H1 (cell line): ENCODE measurements around the gene FRG2. TPM values are rescaled to one million over a fixed set of nuclear protein-coding genes. Genes with fewer than 3 reads are reported as not detected.

ENCODE experiments used
- CTCF ChIA-PET: fragments of 300-600 bp; sonication (Branson Sonifier 250); formaldehyde crosslinking; loops from one replicate; lab custom pipeline; 2021; ENCODE audit not compliant: partially characterized antibody; lab: Charles Lee
- POLR2A ChIA-PET: fragments of 300-600 bp; sonication (Branson Sonifier 250); formaldehyde crosslinking; loops from one replicate; lab custom pipeline; 2021; ENCODE audit warnings: inconsistent platforms; ENCODE audit not compliant: partially characterized antibody; lab: Charles Lee
- DNase-seq, 2 experiments: peaks; one replicate each; pipeline versions ENCODE4 v3.0.0 to v3.0.0-alpha.2; 2010 to 2022; ENCODE audit warnings: low spot score in 2 of 2, low read depth in 1 of 2, mixed read lengths in 1 of 2
- FAIRE-seq: peaks from 2 replicates; lab custom pipeline; 2011; peaks lifted over from hg19 to GRCh38; lab: Jason Lieb, UNC
- H2AFZ ChIP-seq: 2 replicates; pipeline ENCODE4 v1.8.1; 2012; ENCODE audit warnings: low read length, inconsistent platforms
- H2AK5ac ChIP-seq: 2 replicates; pipeline ENCODE4 v1.6.1; 2013; ENCODE audit warnings: low read depth, low read length
- H2BK120ac ChIP-seq: replicated peaks from 2 replicates; pipeline ENCODE3; 2013; ENCODE audit warnings: low read depth, low read length, inconsistent platforms
- H2BK12ac ChIP-seq: 2 replicates; pipeline ENCODE4 v1.6.1; 2013; ENCODE audit warnings: low read depth, low read length
- H2BK15ac ChIP-seq: 2 replicates; pipeline ENCODE4 v1.6.1; 2013; ENCODE audit warnings: low read length
- H2BK20ac ChIP-seq: 2 replicates; pipeline ENCODE4 v1.6.1; 2013; ENCODE audit warnings: low read length
- H2BK5ac ChIP-seq: 2 replicates; pipeline ENCODE4 v1.6.1; 2013; ENCODE audit warnings: low read depth, low read length
- H3K14ac ChIP-seq: 2 replicates; pipeline ENCODE4 v1.6.1; 2013; ENCODE audit warnings: inconsistent platforms; ENCODE audit not compliant: insufficient read length
- H3K18ac ChIP-seq: 2 replicates; pipeline ENCODE4 v1.6.1; 2013; ENCODE audit warnings: low read length; ENCODE audit errors: extremely low read depth
- H3K23ac ChIP-seq: 2 replicates; pipeline ENCODE4 v1.6.1; 2013; ENCODE audit warnings: inconsistent platforms; ENCODE audit not compliant: insufficient read length
- H3K23me2 ChIP-seq: 2 replicates; pipeline ENCODE4 v1.6.1; 2013; ENCODE audit warnings: low read depth, low read length
- H3K27ac ChIP-seq: 2 replicates; pipeline ENCODE4 v1.6.1; 2011; ENCODE audit warnings: low read depth, low read length, inconsistent platforms
- H3K27me3 ChIP-seq, 4 experiments: replicated peaks in 1 of 4; 1 replicate in 1 of 4; 2 replicates in 3 of 4; pipeline versions ENCODE4 v1.6.1 to v1.8.1; 2011 to 2013; ENCODE audit warnings: low read length in 3 of 4, mild to moderate bottlenecking in 3 of 4, inconsistent platforms in 2 of 4, mixed read lengths in 2 of 4, moderate library complexity in 1 of 4; ENCODE audit not compliant: control insufficient read depth in 3 of 4, insufficient read depth in 3 of 4; ENCODE audit errors: extremely low read depth in 1 of 4
- H3K36me3 ChIP-seq, 4 experiments: 2 replicates each; pipeline versions ENCODE4 v1.6.1 to v1.8.1; 2011 to 2013; ENCODE audit warnings: mild to moderate bottlenecking in 4 of 4, low read length in 3 of 4, moderate library complexity in 2 of 4, control low read depth in 1 of 4, inconsistent platforms in 1 of 4; ENCODE audit not compliant: insufficient read depth in 4 of 4, control insufficient read depth in 2 of 4
- H3K4ac ChIP-seq: replicated peaks from 2 replicates; pipeline ENCODE3; 2013; ENCODE audit warnings: low read length, low read depth, mixed read lengths, inconsistent platforms; ENCODE audit not compliant: insufficient read length
- H3K4me1 ChIP-seq, 4 experiments: replicated peaks in 1 of 4; 1 replicate in 1 of 4; 2 replicates in 3 of 4; pipeline versions ENCODE4 v1.6.1 to v1.8.1; 2011 to 2013; ENCODE audit warnings: low read length in 3 of 4, inconsistent platforms in 2 of 4, mixed read lengths in 1 of 4; ENCODE audit not compliant: insufficient read depth in 4 of 4, control insufficient read depth in 3 of 4
- H3K4me2 ChIP-seq, 2 experiments: 2 replicates each; pipeline versions ENCODE4 v1.6.1 to v1.8.1; 2011 to 2013; ENCODE audit warnings: low read depth in 2 of 2, low read length in 2 of 2, control low read depth in 1 of 2, inconsistent platforms in 1 of 2, mild to moderate bottlenecking in 1 of 2; ENCODE audit not compliant: insufficient read depth in 1 of 2
- H3K4me3 ChIP-seq, 4 experiments: fragments of 200-600, 300-600 bp in 1 of 4; sonication (generic), shearing (Covaris generic), sonication (Bioruptor Twin) in 1 of 4; 2 replicates each; pipeline versions ENCODE4 v1.5.1 to v1.8.1; 2011 to 2016; ENCODE audit warnings: low read length in 4 of 4, low read depth in 3 of 4, control low read depth in 2 of 4, inconsistent platforms in 2 of 4, mild to moderate bottlenecking in 2 of 4, mixed read lengths in 1 of 4, moderate library complexity in 1 of 4; ENCODE audit not compliant: insufficient read depth in 2 of 4; ENCODE audit errors: extremely low read depth in 1 of 4
- H3K56ac ChIP-seq: replicated peaks from 2 replicates; pipeline ENCODE3; 2013; ENCODE audit warnings: low read depth, mild to moderate bottlenecking, mixed read lengths, low read length, inconsistent platforms; ENCODE audit not compliant: insufficient read length
- H3K79me1 ChIP-seq: 2 replicates; pipeline ENCODE4 v1.6.1; 2013; ENCODE audit warnings: low read depth, low read length, control low read depth
- H3K79me2 ChIP-seq, 2 experiments: 2 replicates each; pipeline versions ENCODE4 v1.6.1 to v1.8.1; 2012 to 2013; ENCODE audit warnings: low read length in 2 of 2, mild to moderate bottlenecking in 2 of 2, inconsistent platforms in 1 of 2; ENCODE audit not compliant: insufficient read depth in 2 of 2, control insufficient read depth in 1 of 2
- H3K9ac ChIP-seq, 4 experiments: replicated peaks in 1 of 4; 1 replicate in 1 of 4; 2 replicates in 3 of 4; pipeline versions ENCODE4 v1.6.1 to v1.8.1; 2011 to 2013; ENCODE audit warnings: low read depth in 3 of 4, low read length in 3 of 4, control low read depth in 2 of 4, mild to moderate bottlenecking in 2 of 4, moderate library complexity in 2 of 4, inconsistent platforms in 1 of 4; ENCODE audit errors: extremely low read depth in 1 of 4
- H3K9me3 ChIP-seq, 2 experiments: 2 replicates each; pipeline versions ENCODE4 v1.6.1 to v1.8.1; 2012 to 2013; ENCODE audit warnings: mild to moderate bottlenecking in 2 of 2, moderate library complexity in 2 of 2, control low read depth in 1 of 2, inconsistent platforms in 1 of 2, low read depth in 1 of 2, low read length in 1 of 2, mixed read lengths in 1 of 2; ENCODE audit not compliant: insufficient read depth in 2 of 2
- H4K20me1 ChIP-seq, 2 experiments: replicated peaks in 1 of 2; 2 replicates each; pipeline versions ENCODE3 to v1.8.1; 2011 to 2013; ENCODE audit warnings: inconsistent platforms in 2 of 2, low read length in 2 of 2, mild to moderate bottlenecking in 1 of 2; ENCODE audit not compliant: insufficient read depth in 2 of 2, control insufficient read depth in 1 of 2
- H4K5ac ChIP-seq: 2 replicates; pipeline ENCODE4 v1.6.1; 2013; ENCODE audit warnings: low read length, low read depth, mixed read lengths, inconsistent platforms; ENCODE audit not compliant: insufficient read length
- H4K8ac ChIP-seq: 2 replicates; pipeline ENCODE4 v1.8.0; 2013; ENCODE audit warnings: mild to moderate bottlenecking, moderate library complexity, low read length, inconsistent platforms; ENCODE audit not compliant: insufficient read depth; ENCODE audit errors: extremely low read depth
- H4K91ac ChIP-seq: replicated peaks from 2 replicates; pipeline ENCODE3; 2013; ENCODE audit warnings: low read length, mixed read lengths, inconsistent platforms; ENCODE audit not compliant: insufficient read length
- ASH2L ChIP-seq: fragments of 200-600, 300-600 bp; sonication (generic); IDR thresholded peaks from one replicate; pipeline ENCODE4 v1.7.1; 2017; ENCODE audit warnings: low read length
- CBX8 ChIP-seq: fragments of 300-800, 300-1000 bp; sonication (generic); IDR thresholded peaks from 2 replicates; pipeline ENCODE4 v1.7.1; 2016; ENCODE audit warnings: low read depth, low read length, borderline replicate concordance
- EZH2 ChIP-seq: fragments of 200-600 bp; sonication (generic); IDR thresholded peaks from 2 replicates; pipeline ENCODE4 v1.7.1; 2012; ENCODE audit warnings: low read depth, mild to moderate bottlenecking, moderate library complexity, low read length, inconsistent platforms; ENCODE audit not compliant: severe bottlenecking
- RNF2 ChIP-seq: fragments of 200-900, 300-1000 bp; sonication (generic); IDR thresholded peaks from 2 replicates; pipeline ENCODE4 v1.7.1; 2016; ENCODE audit warnings: borderline replicate concordance, low read depth, mild to moderate bottlenecking, antibody characterized with exemption, low read length; ENCODE audit not compliant: poor library complexity, severe bottlenecking; ENCODE audit errors: missing control alignments
- SP1 ChIP-seq: IDR thresholded peaks from 2 replicates; pipeline ENCODE4 v1.6.1; 2011; ENCODE audit warnings: low read depth, low read length
- SUZ12 ChIP-seq: fragments of 200-600 bp; sonication (generic); IDR thresholded peaks from 2 replicates; pipeline ENCODE4 v1.6.1; 2012; ENCODE audit warnings: mild to moderate bottlenecking, inconsistent platforms, low read length, moderate library complexity, mixed read lengths
- TCF12 ChIP-seq: IDR thresholded peaks from 2 replicates; pipeline ENCODE4 v1.6.1; 2011; ENCODE audit warnings: low read depth, mild to moderate bottlenecking, low read length
- TEAD4 ChIP-seq: IDR thresholded peaks from 2 replicates; pipeline ENCODE4 v1.6.1; 2012; ENCODE audit warnings: low read depth, low read length, inconsistent platforms, mixed read lengths
- whole genome bisulfite sequencing, 2 experiments: shearing (Covaris generic) in 1 of 2; methylation state at CpG; one replicate each; pipeline versions ENCODE4 v1.1.6 to v1.1.7; 2013 to 2015; ENCODE audit warnings: low lambda C conversion rate in 2 of 2, mixed read lengths in 2 of 2, inconsistent platforms in 1 of 2, low coverage in 1 of 2, missing lambda C conversion rate in 1 of 2; ENCODE audit not compliant: insufficient replicate concordance in 2 of 2, insufficient coverage in 1 of 2, insufficient read length in 1 of 2; ENCODE audit errors: extremely low coverage in 1 of 2, missing lambda C conversion rate in 1 of 2; 5-methylcytosine and 5-hydroxymethylcytosine counted together
- polyA plus RNA-seq, 7 experiments: library from polyadenylated mRNA; depleted of rRNA in 3 of 7; stranded (reverse) in 5 of 7; unstranded in 2 of 7; fragments of >200 nt in 5 of 7; fragments of 200-250 nt in 2 of 7; gene quantifications; 1 replicate in 5 of 7; 2 replicates in 1 of 7; 4 replicates in 1 of 7; pipeline versions ENCODE4 v1.2.1 to v1.2.3, GENCODE V29; 2011 to 2013; ENCODE audit warnings: missing spikeins in 2 of 7, mixed read lengths in 2 of 7
- total RNA-seq: library from RNA; stranded (reverse); fragmentation: NEBNext Ultra II Directional; extraction: Animal tissue kit (Norgen Biotek cat#: 25700); gene quantifications from 2 replicates; pipeline ENCODE4 v1.2.1, GENCODE V29; 2021
- TF ChIP-seq, protein P1 (sequence below): IDR thresholded peaks from 2 replicates; pipeline ENCODE4 v1.6.1; 2011; ENCODE audit warnings: low read length, improper control_type of control experiment

FRG2 gene
- total and polyA plus RNA-seq, 2 of the 8 experiments (the other 6 are each of a cell fraction or from before 2014, with no cell fraction given): not detected

DNA sequence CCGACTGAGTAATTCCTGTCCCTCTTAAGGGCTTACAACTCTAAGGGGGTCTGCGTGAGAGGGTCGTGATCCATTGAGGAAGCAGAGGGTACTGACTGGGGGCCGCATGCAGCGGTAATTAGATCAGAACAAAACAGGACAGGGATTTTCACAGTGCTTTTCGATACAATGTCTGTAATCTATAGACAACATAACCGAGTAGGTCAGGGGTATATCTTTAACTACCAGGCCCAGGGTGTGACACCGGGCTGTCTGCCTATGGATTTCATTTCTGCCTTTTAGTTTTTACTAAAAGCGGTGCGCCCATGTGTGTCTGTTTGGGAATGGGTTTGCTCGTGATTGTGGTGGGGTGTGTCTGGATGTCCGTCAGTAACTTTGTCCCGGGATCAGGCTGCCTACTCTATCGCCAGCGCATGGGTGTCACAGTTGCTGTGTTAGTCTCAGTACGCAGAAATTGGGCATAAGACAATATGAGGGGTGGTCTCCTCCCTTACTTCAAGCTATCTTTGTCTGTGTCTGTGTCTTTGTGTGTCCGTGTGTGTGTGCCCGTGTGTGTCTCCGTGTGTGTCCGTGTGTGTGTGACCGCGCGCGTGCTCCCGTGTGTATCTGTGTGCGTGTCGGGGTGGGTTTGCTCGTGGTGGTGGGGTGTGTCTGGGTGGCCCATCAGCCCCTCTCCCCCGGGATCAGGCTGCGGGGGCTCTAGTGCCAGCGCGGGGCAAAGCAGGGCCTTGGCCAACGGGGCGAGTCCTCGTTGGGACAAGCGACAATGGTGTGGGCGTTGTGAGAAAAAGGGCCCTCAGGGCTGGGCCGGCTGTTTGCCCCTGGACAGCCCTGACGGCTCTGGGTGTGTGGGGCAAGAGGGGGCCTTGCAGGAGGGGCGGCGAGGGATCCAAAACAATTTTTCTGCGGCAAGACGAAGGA lies 10.4 kb downstream of the FRG2 start:
- H3K4me2 ChIP-seq: peak overlapping the region; percentile 70 to 91
- peak in 1 of 2 experiments; percentile 56 for DNase-seq
- TF ChIP-seq CBX8 (peak; percentile 28; the same call in 1 of the 2 replicates), RNF2 (peak; percentile 82), SUZ12 (peak; percentile 61), ASH2L (no peak), EZH2 (peak; percentile 73), TEAD4 (no peak), SP1 (no peak), TCF12 (no peak)
- TF ChIP-seq, protein P1, sequence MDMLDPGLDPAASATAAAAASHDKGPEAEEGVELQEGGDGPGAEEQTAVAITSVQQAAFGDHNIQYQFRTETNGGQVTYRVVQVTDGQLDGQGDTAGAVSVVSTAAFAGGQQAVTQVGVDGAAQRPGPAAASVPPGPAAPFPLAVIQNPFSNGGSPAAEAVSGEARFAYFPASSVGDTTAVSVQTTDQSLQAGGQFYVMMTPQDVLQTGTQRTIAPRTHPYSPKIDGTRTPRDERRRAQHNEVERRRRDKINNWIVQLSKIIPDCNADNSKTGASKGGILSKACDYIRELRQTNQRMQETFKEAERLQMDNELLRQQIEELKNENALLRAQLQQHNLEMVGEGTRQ: no peak

More for the DNA sequence above, 10.4 kb downstream of the FRG2 start:
- no peak overlapping the region; the same call in 1 of the 2 replicates for H3K18ac ChIP-seq
- no peak overlapping the region for H3K56ac ChIP-seq
- H2BK20ac ChIP-seq: peak overlapping the region; percentile 43; the same call in 1 of the 2 replicates
- peaks cover 0 to 4% (median 0%) of the 10 kb centered on the region in 4 experiments; a peak in 1 of 8 replicates for H3K36me3 ChIP-seq
- H3K9ac ChIP-seq: no peak overlapping the region
- H4K8ac ChIP-seq: no peak overlapping the region
- no peak overlapping the region for H3K23ac ChIP-seq
- H3K79me2 ChIP-seq: no peaks in the 10 kb centered on the region
- no peak overlapping the region for H4K91ac ChIP-seq
- no peaks in the 10 kb centered on the region for H3K79me1 ChIP-seq
- peaks cover 3% of the 10 kb centered on the region; the same call in 1 of the 2 replicates for H3K23me2 ChIP-seq
- WGBS, 2 experiments: 12% methylated on average over 42 of the region's 43 CpGs; no CpG with 5 or more reads in 1 of the 2 experiments
- H2BK5ac ChIP-seq: no peak overlapping the region
- H3K14ac ChIP-seq: no peak overlapping the region
- CTCF ChIA-PET: no interaction called here
- no peak overlapping the region for H2BK120ac ChIP-seq
- H2AK5ac ChIP-seq: peak overlapping the region; percentile 15; the same call in 1 of the 2 replicates
- H4K20me1 ChIP-seq: peaks cover 3 to 5% of the 10 kb centered on the region in 2 experiments
- H2AFZ ChIP-seq: no peak overlapping the region
- no peaks in the 10 kb centered on the region; a peak in 1 of 4 replicates for H3K9me3 ChIP-seq
- no peak for FAIRE-seq
- no peak overlapping the region for H2BK15ac ChIP-seq
- no peak overlapping the region for H3K4ac ChIP-seq
- H3K27me3 ChIP-seq: peaks cover 65 to 90% (median 76%) of the 10 kb centered on the region in 4 experiments; a peak in 6 of 7 replicates
- no peak overlapping the region for H4K5ac ChIP-seq
- H3K4me1 ChIP-seq: peaks cover 5 to 31% (median 16%) of the 10 kb centered on the region in 4 experiments
- 0 out of 2 replicates have a peak overlapping the region, but pooled peaks have one; percentile 50 for H2BK12ac ChIP-seq
- POLR2A ChIA-PET: no interaction called here
- peak overlapping the region in 2 of 4 experiments; percentile 33 to 66; a peak in 3 of 8 replicates for H3K4me3 ChIP-seq
- no peak overlapping the region for H3K27ac ChIP-seq
